Measurements from ENCODE around the gene GNB1.
A peak's percentile ranks its signal among the peaks of the same experiment; 100 is the strongest.

The GNB1 gene

DNA sequence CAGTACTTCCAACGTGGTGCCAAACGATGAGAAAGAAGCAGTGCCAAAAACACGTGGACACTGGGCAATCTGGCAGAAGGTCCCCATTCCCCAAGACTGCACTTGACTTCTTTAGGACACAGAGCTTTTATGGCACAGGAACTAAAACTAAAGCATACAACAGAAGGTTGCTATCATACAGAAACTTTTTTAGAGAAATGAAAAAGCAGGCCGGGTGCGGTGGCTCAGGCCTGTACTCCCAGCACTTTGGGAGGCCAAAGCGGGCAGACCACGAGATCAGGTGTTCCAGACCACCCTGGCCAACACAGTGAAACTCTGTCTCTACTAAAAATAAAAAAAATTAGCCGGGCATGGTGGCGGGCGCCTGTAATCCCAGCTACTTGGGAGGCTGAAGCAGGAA lies 43.0 kb downstream of the GNB1 start:
- TF ChIP-seq GATA2 (IDR thresholded peaks at IDR 0.05; ENCODE audit: low read depth, low read length): no peak
- TF ChIP-seq GATA3 (IDR thresholded peaks at IDR 0.05; ENCODE audit: low read depth, low read length): no peak

- TF ChIP-seq GATA2 (IDR thresholded peaks at IDR 0.05; ENCODE audit: low read depth, low read length) (peak; percentile 39; the same call in 1 of the 2 replicates), GATA3 (IDR thresholded peaks at IDR 0.05; ENCODE audit: low read depth, low read length) (no peak)
Observed at GRCh38 chr1:1847061-1847850, 43.6 kb downstream of the GNB1 start.

DNA sequence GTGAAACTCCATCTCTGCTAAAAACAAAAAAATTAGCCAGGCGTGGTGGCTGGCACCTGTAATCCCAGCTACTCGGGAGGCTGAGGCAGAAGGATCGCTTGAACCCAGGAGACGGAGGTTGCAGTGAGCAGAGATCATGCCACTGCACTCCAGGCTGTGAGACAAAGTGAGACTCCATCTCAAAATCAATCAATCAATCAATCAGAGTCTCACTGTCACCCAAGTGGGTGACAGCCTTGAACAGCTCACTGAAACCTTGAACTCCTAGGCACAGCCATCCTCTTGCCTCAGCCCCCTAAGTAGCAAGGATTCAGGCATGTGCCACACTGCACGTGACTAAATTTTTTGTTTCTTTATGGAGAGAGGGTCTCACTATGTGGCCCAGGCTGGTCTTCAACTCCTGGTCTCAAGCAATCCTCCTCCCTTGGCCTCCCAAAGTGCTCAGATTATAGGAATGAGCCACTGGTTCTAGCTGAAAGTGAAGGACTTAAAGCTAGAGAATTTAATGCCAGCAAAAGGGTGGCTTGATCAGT lies 44.4 kb downstream of the GNB1 start:
- no peak for TF ChIP-seq GATA2 (IDR thresholded peaks at IDR 0.05; ENCODE audit: low read depth, low read length)
- TF ChIP-seq GATA3 (IDR thresholded peaks at IDR 0.05; ENCODE audit: low read depth, low read length): no peak

DNA sequence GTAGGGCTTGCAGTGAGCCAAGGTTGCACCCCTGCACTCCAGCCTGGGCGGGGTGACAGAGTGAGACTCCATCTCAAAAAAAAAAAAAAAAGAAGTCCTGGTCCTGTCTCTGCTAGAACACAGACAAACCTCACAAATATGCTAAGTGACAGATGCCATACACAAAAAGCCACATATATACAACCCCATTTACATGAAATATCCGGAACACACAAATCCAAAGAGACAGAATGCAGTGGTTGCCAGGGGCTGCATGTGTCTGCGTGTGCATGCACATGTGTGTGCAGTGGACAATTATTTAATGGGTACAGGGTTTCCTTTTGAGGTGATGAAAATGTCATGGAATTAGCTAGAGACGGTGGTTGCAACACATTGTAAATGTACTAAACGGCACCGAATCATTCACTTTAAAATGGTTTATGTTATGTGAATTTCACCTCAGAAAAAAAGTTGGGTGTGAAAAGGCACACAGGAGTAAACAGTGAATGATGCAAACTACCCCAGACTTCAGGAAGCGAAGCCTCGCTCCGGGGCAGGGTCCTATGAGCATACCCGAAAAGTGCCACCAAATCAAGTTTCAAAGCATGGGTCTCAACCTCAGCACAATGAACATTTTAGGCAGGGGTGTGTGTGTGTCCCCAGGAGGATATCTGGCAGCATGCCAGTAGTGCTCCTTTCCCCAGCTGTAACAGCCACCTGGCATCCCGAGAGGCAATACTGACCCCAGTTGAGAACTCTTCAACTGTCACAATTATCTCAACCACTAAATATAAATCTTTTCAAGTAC lies 48.3 kb downstream of the GNB1 start:
- TF ChIP-seq GATA3 (IDR thresholded peaks at IDR 0.05; ENCODE audit: low read depth, low read length) (no peak), GATA2 (IDR thresholded peaks at IDR 0.05; ENCODE audit: low read depth, low read length) (no peak)

DNA sequence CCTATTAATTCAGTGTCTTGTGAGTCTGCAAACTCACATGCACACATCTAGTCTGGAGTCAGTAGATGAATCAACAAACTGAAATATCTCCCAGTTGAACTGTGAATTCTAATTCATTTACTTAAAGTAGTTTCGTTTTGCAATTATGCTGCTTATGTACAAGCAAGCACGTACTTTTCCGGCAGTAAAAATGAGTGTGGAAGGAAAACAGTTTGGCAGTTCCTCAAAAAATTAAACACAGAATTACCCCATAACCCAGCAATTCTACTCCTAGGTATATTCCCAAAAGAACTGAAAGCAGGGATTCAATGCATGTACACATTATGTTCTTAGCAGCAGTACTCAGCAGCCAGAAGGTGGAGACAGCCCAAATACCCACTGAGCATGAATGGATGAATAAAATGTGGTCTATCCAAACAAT lies 49.3 kb downstream of the GNB1 start:
- TF ChIP-seq GATA3 (IDR thresholded peaks at IDR 0.05; ENCODE audit: low read depth, low read length) (no peak), GATA2 (IDR thresholded peaks at IDR 0.05; ENCODE audit: low read depth, low read length) (no peak)

- TF ChIP-seq GATA2 (IDR thresholded peaks at IDR 0.05; ENCODE audit: low read depth, low read length): no peak
Observed at GRCh38 chr1:1839311-1839965, 51.4 kb downstream of the GNB1 start.

- TF ChIP-seq GATA3 (IDR thresholded peaks at IDR 0.05; ENCODE audit: low read depth, low read length): no peak
- no peak for TF ChIP-seq GATA2 (IDR thresholded peaks at IDR 0.05; ENCODE audit: low read depth, low read length)
Observed at GRCh38 chr1:1836119-1836518, 54.8 kb downstream of the GNB1 start.

DNA sequence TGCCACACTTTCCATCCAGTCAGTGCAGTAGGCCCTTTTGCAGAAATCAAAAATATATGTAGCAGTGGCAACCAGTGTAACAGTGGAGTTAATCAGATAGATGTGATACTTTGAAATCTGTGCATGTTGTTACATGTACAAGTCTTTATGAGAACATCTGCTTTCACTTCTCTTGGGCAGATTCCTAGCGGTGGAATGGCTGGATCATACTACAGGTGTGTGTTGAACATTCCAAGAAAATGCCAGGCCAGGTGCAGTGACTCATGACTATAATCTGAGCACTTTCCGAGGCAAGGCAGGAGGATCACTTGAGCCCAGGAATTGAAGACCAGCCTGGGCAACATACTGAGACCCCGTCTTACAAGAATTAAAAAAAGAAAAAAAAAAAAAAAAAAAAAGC lies 55.3 kb downstream of the GNB1 start:
- TF ChIP-seq GATA3 (IDR thresholded peaks at IDR 0.05; ENCODE audit: low read depth, low read length) (no peak), GATA2 (IDR thresholded peaks at IDR 0.05; ENCODE audit: low read depth, low read length) (no peak)

- TF ChIP-seq GATA2 (IDR thresholded peaks at IDR 0.05; ENCODE audit: low read depth, low read length) (no peak), GATA3 (IDR thresholded peaks at IDR 0.05; ENCODE audit: low read depth, low read length) (no peak)
Observed at GRCh38 chr1:1833916-1834325, 57.0 kb downstream of the GNB1 start.

- TF ChIP-seq GATA3 (IDR thresholded peaks at IDR 0.05; ENCODE audit: low read depth, low read length) (no peak), GATA2 (IDR thresholded peaks at IDR 0.05; ENCODE audit: low read depth, low read length) (no peak)
Observed at GRCh38 chr1:1833456-1833855, 57.4 kb downstream of the GNB1 start.

DNA sequence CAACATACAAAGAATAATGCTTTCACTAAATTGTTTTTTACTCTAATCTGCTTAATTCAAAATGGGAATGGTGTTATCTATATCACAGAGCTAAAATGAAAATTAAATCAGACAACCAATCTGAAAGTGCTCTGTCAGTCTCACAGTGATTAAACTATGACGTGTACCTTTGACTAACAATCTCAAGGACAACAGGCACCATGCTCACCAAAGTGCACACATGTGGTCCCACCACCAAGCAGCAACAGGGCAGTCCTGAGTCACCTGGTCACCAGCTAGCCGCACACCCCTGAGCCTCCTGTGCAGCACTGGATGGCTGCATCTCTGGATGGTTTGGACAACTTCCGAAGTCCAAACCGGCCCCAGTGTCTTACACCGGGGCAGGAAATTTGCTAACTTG lies 58.1 kb downstream of the GNB1 start:
- TF ChIP-seq GATA3 (IDR thresholded peaks at IDR 0.05; ENCODE audit: low read depth, low read length): 0 out of 2 replicates have a peak, but pooled peaks have one; percentile 13
- peak; percentile 46; the same call in 1 of the 2 replicates for TF ChIP-seq GATA2 (IDR thresholded peaks at IDR 0.05; ENCODE audit: low read depth, low read length)

DNA sequence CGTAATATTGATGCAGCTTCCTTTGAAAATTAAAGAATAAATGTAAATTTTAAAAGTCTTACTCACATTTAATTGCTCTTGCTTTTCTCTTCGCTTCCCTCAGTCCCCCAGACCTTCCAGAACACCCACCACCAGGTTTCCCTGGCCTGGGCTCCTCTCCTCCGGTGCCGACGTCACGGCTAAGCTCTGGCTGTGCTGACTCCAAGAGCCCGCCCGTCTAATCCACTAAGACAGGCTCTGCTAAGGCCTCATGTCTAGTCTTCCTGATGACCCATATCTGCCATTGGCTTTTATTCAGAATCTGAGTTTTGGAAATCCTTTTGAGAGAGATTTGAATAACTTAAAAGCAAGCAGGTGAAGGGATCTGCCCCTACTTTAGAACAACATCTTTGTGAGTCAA lies 58.7 kb downstream of the GNB1 start:
- TF ChIP-seq GATA3 (IDR thresholded peaks at IDR 0.05; ENCODE audit: low read depth, low read length) (no peak), GATA2 (IDR thresholded peaks at IDR 0.05; ENCODE audit: low read depth, low read length) (no peak)

DNA sequence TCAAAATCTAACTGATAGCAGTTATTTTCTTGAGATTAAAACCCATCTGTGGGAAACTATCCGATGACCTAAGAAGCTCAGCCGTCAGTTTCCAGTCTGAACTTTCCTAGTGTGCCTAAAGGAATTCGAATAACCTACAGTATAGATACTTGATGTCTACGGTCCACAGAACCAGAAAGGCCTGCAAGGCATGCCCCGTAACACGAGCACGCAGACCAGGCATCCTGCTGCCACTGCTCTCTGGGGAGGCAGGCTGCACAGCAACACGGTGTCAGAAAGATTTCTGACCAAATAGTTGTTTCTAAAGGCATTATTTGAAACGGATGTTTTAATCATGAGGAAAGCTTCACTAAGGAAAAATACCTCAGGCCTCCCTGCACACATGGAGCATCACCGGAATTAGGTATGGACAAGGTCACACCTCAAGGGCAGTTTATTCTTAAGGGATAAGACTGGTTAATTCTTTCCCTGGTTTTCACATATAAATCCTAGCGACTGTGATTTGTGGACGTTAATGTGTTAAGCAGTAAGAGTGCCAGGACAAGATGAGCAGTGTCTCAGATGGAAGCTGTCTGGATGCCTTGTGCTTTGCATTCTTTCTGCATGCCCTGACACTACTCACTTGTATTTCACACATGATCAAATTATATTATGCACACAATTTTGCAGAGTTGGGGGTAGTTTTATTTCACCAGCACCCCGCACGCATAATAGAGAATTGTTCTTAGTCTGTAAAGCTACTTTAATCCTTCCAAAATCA lies 63.6 kb downstream of the GNB1 start:
- no peak for TF ChIP-seq GATA3 (IDR thresholded peaks at IDR 0.05; ENCODE audit: low read depth, low read length)
- no peak for TF ChIP-seq GATA2 (IDR thresholded peaks at IDR 0.05; ENCODE audit: low read depth, low read length)
